CD4-positive, alpha-beta T cell treated with Interleukin-17A for 1 hour (primary cell): ENCODE data around the gene HTR3D.

Experiments used
- DNase-seq: peaks from one replicate; pipeline ENCODE4 v3.0.0-alpha.2; 2020

The HTR3D gene

DNA sequence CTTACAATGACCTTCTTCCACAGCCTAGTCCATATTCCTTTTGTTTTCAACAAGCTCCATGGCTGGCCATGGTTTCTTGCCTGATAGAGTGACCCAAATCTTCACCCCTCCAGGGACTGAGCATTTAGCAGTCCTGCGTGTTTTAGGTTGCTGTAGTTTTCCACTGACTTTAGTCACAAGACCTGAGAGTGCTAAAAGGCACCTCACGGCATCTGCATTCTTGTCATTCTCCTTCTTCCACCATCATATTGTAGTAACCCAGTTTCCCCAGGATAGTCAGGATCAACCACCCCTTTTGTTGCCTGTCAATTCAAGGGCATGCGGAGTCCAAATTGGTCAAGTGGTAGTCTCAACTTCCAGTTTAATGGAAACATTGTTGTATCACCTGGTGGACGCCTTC lies 42.1 kb downstream of the HTR3D start:
- DNase-seq = no peak

DNA sequence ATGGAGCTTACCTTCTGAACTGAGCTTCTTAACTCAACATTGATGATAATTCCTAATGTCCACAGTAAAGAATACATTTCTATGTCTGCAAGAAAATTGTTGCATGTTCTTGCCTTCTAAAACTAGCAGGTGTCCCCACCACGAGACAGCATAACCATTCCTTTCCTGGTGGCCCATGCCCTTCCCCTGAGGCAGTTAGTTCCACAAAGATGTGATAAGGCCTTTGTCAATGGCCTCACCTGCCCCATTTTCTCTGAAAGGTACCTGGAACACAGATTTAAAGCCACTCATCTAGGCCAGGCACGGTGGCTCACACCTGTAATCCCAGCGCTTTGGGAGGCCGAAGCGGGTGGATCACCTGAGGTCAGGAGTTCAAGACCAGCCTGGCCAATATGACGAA lies 44.4 kb downstream of the HTR3D start:
- DNase-seq = no peak

DNA sequence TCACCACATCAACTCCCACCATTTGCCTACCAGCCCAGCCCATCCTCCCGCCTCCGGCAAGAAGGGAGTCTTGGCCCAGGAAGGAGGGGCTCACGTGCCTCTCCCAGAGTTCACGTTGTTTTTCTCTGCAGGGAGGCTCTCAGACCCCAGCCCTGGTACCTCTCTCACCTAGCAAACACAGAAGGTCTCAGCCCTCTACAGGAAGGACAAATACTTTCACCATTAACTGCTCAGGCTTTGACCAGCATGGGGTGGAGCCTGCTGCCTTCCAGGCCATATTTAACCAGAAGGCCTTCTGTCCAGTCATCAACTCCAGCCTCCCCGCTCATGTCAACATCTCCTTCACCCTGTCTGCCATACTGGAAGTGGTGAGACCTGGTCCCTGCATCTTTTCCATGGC lies 46.3 kb downstream of the HTR3D start:
- no peak for DNase-seq

DNA sequence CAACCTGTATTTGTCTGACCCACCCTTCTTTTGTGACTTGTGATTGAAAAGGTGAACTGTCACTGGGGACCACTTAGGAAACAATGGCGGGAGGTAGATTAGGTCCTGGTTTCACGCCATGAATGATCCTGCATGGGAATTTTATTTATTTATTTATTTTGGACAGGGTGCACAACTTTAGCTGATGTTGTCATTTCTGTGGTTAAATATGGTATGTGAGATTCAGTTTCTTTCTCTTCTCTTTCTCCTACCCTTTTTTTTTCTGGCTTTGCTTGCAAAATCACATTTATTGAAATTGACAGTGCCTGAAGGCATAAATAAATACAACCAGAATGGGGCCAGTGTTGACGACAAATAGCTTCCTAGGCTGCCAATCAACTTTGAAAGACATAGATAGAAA lies 47.3 kb downstream of the HTR3D start:
- DNase-seq = no peak

DNA sequence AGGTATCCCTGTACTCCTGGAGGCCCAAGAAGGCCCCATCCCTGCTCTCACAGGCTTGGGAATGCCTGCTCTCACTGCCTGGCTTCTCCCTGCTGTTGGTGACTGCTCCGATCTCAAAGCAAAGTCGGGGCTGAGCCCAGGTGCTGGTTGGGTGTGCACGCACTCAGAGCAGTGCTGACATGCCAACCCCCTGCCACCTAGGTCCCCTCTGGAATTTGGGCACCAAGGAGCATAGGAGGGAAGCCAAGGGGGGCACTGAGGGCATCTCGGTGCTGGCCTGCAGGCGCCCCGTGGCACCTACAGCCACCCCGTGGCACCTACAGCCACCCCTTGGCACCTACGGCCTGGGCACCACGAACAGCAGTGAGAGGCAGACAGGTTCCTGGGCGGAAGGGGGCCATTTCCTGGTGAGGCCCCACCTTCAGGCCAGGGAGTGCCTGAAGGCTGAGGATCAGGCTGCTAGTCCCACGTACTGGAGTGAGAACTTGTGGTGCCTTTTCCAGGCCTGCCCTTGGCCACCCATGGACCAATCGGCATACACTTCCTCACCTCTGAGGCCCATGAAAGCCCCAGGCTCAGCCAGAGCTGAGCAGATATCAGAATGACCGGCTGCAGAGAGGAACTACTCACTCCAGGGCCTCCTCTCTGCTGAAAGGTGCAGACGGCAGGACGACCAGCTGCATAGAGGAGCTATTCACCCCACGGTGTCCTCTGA lies 49.7 kb downstream of the HTR3D start:
- DNase-seq = no peak

DNA sequence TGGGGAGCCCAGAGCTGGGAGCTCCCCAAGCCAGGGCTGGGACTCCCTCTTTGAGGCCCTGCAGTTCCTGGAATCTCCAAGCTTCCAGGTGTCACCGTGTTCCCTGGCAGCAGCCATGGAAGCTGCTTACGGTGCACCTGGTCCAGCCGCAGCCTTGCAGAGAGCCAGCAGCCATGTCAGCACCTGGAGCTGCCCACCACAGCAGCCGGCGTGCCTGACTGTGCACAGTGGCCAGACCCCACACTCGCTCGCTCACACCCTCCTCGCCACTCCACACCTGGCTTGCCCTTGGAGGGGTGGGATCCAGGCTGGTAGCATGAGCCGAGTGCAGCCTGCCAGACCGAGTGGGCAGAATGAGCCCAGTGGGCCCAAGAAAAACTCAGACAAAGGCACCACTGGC lies 50.5 kb downstream of the HTR3D start:
- no peak for DNase-seq

DNA sequence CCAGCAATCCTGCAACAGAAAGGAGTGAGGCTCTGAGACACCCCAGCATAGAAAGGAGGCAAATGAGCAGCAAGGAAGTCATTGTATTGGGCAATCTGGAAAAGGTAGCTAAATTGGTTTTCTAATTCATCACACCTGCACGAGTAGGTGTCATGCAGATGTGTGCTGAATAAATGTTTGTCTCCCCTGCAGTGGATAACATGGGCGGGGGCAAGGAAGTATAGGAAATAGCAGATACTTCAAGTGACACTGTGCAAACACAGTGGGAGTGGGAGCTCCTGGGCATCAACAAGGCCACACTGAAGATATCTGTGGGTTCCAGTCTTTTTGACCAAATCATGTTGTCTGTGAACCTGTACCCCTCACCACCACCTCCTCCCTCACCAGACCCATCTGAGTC lies 50.9 kb downstream of the HTR3D start:
- no peak for DNase-seq

DNA sequence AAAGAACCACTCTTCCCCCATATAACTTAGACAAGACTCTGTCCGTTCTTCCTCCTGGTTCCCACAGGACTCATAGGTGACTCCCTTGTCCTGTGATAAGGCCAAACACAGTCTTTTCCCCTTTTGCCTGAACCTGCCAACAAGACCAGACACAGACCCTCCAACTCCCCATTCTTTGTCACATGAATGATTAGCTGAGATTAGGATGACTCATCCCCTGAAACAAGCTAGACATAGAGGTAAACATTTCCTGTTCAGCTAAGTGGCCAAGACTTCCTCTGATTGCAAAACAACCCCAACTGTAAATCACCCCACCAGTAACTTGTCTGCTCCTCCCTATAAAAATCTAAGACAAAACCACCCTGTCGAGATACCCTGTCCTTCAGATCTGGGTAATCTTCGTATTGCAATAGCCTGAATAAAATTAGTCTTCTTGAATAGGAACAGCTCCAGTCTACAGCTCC lies 53.9 kb downstream of the HTR3D start:
- DNase-seq = no peak
